ENCODE data around the gene WDR72. TPM values are rescaled to one million over a fixed set of nuclear protein-coding genes. Genes with fewer than 3 reads are reported as not detected.

WDR72 gene
- total RNA-seq, 1 donor = not detected

DNA sequence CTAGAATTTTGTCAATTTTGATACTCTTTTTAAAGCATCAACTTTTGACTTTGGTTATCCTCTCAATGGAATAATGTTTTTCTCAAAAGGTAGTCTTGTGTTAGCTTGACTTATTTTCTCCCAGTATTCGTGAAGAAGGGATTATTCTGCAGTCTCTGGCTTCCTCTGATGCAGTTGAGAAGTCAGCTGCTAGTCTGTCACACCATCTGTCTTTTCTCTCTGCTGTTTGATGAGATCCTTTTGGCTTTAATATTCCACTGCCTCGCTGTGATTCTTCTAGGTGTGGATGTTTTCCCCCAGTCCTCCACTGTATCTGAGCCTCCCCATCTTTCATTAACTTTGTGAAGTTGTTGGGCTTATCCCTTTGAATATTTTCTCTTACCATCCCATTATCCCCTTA, 141.0 kb downstream of the WDR72 start:
- DNase-seq (ENCODE audit: low read depth) = no peak
- TF ChIP-seq CTCF (IDR thresholded peaks at IDR 0.05; ENCODE audit: insufficient read depth, low read depth, low read length) = no peak
- H3K4me3 ChIP-seq (ENCODE audit: low read depth, low read length) = no peak overlapping the region

- no peak for DNase-seq (ENCODE audit: low read depth)
- no peak overlapping the region for H3K4me3 ChIP-seq (ENCODE audit: low read depth, low read length)
- TF ChIP-seq CTCF (IDR thresholded peaks at IDR 0.05; ENCODE audit: insufficient read depth, low read depth, low read length) = no peak
These were observed 148.1 kb downstream of the WDR72 start for GRCh38 chr15:53611145-53611920.

GRCh38 chr15:53591041-53591440, 168.4 kb downstream of the WDR72 start:
- no peak for DNase-seq (ENCODE audit: low read depth)
- no peak overlapping the region for H3K4me3 ChIP-seq (ENCODE audit: low read depth, low read length)
- TF ChIP-seq CTCF (IDR thresholded peaks at IDR 0.05; ENCODE audit: insufficient read depth, low read depth, low read length) = no peak

- no peak for TF ChIP-seq CTCF (IDR thresholded peaks at IDR 0.05; ENCODE audit: insufficient read depth, low read depth, low read length)
- no peak for DNase-seq (ENCODE audit: low read depth)
These were observed 169.1 kb downstream of the WDR72 start for GRCh38 chr15:53590380-53590779.

DNA sequence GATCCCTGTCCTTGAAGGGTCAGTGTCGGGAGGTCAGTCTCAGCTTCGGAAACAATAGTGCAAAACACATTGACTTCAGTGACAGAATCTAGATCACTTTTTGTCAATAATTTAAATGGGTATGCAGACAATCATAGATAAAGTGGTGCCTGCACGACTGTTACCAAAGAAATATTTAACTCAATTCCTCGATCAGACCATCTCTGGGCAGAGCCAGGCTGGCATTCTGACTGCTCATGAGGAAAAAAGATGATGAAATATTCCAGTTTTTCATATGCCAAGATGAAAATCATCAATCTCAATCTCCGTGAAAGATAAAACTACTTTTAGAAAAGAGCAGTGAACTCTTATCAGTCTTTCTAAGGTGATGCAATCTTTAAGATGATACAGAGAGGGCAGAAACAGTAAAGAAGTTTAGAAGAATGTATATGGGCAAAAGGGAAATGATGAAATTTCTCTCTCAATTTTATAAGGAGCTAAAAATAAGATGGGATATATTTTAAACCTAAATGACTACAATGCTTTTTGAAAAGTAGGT, 169.9 kb downstream of the WDR72 start:
- DNase-seq (ENCODE audit: low read depth) = no peak
- TF ChIP-seq CTCF (IDR thresholded peaks at IDR 0.05; ENCODE audit: insufficient read depth, low read depth, low read length) = no peak
- H3K4me3 ChIP-seq (ENCODE audit: low read depth, low read length) = no peak overlapping the region

More at GRCh38 chr15:53590380-53590779, 169.1 kb downstream of the WDR72 start:
- H3K4me3 ChIP-seq (ENCODE audit: low read depth, low read length) = no peak overlapping the region

DNA sequence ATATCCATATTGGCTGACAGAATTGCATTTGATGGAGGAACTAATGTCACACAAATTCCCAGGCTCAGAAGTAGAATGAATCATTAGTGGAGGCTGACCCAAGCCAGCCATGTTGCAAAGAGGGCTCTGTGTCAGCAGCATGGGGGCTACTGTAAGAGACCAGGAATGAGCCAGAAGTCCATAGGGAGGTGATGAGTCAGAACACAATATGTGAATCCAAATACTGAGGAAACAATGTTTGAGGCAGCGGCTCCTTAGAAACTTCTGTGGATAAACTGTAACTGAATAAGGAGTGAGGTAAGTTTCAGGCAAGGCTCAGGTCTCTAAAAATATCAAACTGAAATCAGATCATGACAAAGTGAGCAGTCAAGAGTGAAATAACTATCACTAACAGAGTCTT, 170.7 kb downstream of the WDR72 start:
- TF ChIP-seq CTCF (IDR thresholded peaks at IDR 0.05; ENCODE audit: insufficient read depth, low read depth, low read length) = no peak
- H3K4me3 ChIP-seq (ENCODE audit: low read depth, low read length) = no peak overlapping the region
- DNase-seq (ENCODE audit: low read depth) = peak; percentile 2
